GM18508 (cell line): ENCODE results near the gene CPA1.

Experiments used
- ATAC-seq: cut with Tn5 transposase; IDR thresholded peaks from one replicate; pipeline ENCODE4 v1.9.1; 2021; ENCODE audit warnings: moderate number of reproducible peaks; ENCODE audit not compliant: insufficient read depth, unreplicated experiment

The CPA1 gene

GRCh38 chr7:130421684-130422083 lies 41.4 kb downstream of the CPA1 start:
- ATAC-seq = no peak

GRCh38 chr7:130423501-130424037 lies 43.3 kb downstream of the CPA1 start:
- no peak for ATAC-seq

GRCh38 chr7:130425796-130426195 lies 45.5 kb downstream of the CPA1 start:
- no peak for ATAC-seq

- ATAC-seq = no peak
Observed at GRCh38 chr7:130426564-130426963, 46.3 kb downstream of the CPA1 start.

GRCh38 chr7:130429019-130429418 lies 48.7 kb downstream of the CPA1 start:
- ATAC-seq = no peak

GRCh38 chr7:130430115-130430514 lies 49.8 kb downstream of the CPA1 start:
- ATAC-seq = no peak

- no peak for ATAC-seq
Observed at GRCh38 chr7:130430841-130431666, 50.8 kb downstream of the CPA1 start.

GRCh38 chr7:130432886-130433285 lies 52.6 kb downstream of the CPA1 start:
- no peak for ATAC-seq

GRCh38 chr7:130433301-130433700 lies 53.0 kb downstream of the CPA1 start:
- ATAC-seq = no peak

GRCh38 chr7:130435311-130435854 lies 55.1 kb downstream of the CPA1 start:
- no peak for ATAC-seq

- ATAC-seq = no peak
Observed at GRCh38 chr7:130436253-130436652, 56.0 kb downstream of the CPA1 start.
